NCI-H524 (cell line): ENCODE data around the gene MYO1A.
A peak's percentile ranks its signal among the peaks of the same experiment; 100 is the strongest.

Experiments
- DNase-seq, 2 experiments: peaks; one replicate each; lab custom pipeline; 2025; lab: John Stamatoyannopoulos, UW

MYO1A gene

GRCh38 chr12:57049890-57050289 lies at the start of gene MYO1A:
TSS of gene MYO1A (minus strand) at chr12:57050129. CDS start at chr12:57048323, 1,806 bp downstream.
- no peak for DNase-seq

- DNase-seq = no peak
These were observed 49.3 kb upstream of the MYO1A start for GRCh38 chr12:57099047-57099714.

- peak in 1 of 2 experiments; percentile 33 for DNase-seq
These were observed 48.6 kb upstream of the MYO1A start for GRCh38 chr12:57098546-57098945.

GRCh38 chr12:57097554-57097835 lies 47.6 kb upstream of the MYO1A start:
- no peak for DNase-seq

DNA sequence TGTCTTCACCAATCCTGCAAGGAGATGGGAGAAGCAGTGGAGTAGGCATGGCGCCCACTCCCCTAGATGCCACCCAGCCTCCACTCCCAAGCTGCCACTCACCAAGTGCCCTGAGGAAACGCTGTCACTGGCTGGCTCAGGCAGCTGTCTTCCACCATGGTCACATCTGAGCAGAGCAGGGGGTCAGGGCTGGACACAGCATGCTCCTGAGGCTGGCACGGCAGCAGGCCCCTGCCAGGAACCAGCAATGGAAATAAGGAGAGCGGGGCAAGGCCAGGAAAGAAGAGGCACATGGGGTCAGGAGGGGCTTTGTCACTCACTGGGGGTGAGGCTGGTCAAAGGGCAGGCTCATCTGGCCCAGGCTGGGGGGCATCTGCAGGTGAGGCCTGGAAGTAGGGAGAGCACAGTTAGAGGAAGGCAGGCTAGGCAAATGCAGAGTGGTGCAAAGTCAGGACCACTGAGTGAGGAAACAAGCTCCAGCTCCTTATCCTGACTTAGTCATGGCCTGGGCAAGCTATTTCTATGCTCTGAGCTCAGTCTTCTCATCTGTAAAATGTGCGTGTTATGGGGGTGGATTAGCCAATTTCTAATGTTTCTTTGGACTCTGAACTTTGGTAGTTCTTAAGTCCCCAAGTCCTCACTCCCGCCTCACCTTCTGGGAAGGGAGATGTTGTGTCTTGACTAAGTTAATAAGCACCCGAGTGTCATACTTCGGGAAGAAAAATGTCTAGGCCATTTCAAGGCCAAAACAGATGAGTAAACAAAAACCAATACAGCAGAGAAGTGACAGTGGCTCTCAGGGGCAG lies 47.0 kb upstream of the MYO1A start:
- DNase-seq = no peak

GRCh38 chr12:57096099-57096572 lies 46.2 kb upstream of the MYO1A start:
- DNase-seq = no peak

DNA sequence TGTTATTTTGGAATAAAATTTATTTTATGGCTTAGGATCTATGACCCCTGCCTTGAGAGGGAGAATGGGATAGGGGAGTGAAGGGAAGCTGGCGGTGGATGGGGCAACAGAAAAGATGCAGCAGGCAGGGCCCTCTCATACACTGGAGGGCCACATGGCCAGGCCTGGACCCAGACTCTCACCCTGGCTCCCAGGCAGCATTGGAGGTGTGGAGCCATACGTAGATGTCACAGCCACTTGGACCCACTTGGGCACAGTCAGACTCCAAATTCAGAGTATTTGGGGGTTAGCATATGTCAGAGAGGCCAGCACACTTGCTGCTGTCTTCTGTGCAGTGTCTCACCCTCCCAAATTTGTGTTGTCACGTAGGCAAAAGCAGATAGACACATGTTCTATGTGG lies 45.5 kb upstream of the MYO1A start:
- no peak for DNase-seq

DNA sequence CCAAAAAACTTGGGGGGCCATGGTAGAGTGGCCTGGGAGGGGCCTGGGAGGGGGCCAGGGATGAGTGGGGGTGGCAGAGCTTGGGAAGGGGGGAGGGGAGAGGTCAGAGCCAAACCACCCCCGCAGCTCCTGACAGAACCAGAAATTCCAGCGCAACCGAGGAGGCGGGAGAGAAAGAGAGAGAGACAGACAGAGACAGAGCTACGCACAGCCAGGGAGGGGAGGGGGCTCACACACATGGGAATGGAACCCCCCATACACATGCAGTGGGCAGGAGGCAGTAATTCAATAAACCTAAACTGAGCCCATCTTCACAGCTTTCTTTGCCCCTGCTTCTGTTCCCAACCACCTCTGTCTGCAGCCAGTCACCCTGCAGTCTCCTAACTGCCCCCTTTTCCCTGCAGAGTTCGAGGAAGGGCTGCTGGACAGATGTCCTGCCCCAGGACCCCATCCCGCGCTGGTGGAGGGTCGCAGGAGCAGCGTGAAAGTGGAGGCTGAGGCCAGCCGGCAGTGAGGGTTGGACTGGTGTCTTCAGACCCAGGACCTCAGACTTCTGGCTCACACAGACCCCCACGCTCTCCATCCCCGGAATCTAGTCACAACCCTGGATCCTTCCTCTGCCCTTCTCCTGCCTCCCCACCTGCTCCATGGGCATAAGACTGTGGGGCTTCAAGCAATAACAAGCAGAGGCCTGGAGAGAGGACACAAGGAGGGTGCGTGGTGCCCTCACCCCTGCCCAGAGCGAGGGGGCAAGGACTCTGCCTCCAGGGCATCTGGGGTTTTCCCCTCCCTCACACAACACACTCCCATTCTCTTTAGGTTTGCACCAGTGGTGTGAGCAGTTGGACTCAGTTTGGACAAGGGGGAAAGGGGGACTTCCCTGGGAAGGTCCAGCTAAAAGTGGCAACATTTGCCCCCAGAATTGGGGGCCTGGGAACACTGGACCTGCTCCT lies 44.6 kb upstream of the MYO1A start:
- no peak for DNase-seq

GRCh38 chr12:57093415-57094207 lies 43.7 kb upstream of the MYO1A start:
- no peak for DNase-seq

DNA sequence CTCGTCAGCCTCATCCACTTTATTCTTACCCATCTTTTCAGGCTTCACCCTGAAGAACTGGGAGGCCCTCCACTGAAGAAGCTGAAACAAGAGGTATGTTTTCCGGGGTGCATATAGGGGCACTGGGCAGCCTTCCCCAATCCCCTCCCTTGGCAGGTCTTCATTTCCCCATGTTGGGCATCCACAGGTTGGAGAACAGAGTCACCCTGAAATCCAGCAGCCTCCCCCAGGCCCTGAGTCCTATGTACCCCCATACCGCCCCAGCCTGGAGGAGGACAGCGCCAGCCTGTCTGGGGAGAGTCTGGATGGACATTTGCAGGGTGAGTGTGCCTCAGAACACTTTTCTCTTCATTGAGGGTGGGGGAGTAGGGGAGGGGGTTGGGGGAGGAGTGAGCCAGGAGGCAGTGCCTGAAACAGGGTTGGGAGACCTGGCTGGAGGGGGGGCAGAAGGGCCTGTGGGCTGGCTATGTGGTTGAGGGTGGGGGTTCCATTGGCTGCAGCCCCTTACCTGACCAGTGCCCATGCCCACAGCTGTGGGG lies 43.0 kb upstream of the MYO1A start:
- no peak for DNase-seq

DNA sequence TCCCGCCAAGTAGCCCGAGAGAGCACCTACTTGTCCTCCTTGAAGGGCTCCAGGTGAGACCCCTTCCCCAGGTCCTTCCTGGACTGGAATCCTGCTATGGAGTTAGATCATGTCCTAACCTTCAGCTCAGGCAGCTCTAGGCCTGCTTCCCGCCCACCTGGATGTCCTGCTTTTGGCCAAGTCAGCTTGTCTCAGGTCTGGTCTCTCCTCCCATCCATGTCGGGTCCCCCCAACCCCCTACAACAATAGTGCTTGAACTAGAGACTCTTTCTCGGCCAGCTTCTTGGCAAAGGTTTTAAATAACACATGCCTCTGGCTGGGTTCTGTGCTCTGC lies 42.6 kb upstream of the MYO1A start:
- no peak for DNase-seq

DNA sequence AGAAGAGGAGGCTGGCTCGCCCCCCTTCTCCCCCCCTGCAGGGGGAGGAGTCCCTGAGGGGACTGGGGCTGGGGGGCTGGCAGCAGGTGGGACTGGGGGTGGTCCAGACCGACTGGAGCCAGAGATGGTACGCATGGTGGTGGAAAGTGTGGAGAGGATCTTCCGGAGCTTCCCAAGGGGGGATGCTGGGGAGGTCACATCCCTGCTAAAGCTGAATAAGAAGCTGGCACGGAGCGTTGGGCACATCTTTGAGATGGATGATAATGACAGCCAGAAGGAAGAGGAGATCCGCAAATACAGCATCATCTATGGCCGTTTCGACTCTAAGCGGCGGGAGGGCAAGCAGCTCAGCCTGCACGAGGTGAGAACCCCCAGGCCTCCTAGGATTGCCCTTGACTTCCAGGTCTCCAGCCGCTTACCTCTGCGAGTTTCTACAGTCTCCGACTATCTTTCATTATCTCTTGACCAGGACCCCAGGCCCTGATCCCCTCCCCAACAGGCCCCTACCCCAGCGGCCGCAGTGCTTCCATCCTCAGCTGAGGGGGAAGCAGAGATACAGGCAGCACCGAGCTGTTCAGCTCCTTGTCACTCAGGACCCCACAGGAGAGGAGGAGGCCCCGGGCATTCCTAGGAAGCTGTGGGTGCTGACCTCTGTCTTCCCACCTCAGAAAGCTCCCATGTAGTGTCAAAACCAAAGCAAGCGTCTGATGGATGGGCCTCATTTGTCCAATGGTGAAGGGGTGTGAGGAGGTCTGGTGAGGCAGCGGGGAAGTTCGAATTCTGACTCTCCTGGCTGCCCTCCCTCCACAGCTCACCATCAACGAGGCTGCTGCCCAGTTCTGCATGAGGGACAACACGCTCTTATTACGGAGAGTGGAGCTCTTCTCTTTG lies 42.0 kb upstream of the MYO1A start:
- no peak for DNase-seq

DNA sequence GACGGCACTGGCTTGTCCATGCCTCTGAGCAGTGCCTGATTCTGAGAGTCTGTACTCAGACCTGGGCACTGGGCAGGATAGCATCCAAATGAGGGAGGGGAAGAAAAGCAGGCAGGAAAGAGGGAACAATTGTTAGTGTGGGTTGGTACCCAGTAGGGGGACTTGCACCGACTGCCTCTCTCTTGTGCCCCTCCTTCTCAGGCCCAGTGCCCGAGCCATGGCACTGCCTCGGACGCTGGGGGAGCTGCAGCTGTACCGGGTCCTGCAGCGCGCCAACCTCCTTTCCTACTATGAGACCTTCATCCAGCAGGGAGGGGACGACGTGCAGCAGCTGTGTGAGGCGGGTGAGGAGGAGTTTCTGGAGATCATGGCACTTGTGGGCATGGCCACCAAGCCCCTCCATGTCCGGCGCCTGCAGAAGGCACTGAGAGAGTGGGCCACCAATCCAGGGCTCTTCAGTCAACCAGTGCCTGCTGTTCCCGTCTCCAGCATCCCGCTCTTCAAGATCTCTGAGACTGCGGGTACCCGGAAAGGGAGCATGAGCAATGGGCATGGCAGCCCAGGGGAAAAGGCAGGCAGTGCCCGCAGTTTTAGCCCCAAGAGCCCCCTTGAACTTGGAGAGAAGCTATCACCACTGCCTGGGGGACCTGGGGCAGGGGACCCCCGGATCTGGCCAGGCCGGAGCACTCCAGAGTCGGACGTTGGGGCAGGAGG lies 41.2 kb upstream of the MYO1A start:
- no peak for DNase-seq

GRCh38 chr12:57090490-57090889 lies 40.6 kb upstream of the MYO1A start:
- no peak for DNase-seq

GRCh38 chr12:57089271-57090245 lies 39.6 kb upstream of the MYO1A start:
- DNase-seq = peak in 1 of 2 experiments; percentile 31

DNA sequence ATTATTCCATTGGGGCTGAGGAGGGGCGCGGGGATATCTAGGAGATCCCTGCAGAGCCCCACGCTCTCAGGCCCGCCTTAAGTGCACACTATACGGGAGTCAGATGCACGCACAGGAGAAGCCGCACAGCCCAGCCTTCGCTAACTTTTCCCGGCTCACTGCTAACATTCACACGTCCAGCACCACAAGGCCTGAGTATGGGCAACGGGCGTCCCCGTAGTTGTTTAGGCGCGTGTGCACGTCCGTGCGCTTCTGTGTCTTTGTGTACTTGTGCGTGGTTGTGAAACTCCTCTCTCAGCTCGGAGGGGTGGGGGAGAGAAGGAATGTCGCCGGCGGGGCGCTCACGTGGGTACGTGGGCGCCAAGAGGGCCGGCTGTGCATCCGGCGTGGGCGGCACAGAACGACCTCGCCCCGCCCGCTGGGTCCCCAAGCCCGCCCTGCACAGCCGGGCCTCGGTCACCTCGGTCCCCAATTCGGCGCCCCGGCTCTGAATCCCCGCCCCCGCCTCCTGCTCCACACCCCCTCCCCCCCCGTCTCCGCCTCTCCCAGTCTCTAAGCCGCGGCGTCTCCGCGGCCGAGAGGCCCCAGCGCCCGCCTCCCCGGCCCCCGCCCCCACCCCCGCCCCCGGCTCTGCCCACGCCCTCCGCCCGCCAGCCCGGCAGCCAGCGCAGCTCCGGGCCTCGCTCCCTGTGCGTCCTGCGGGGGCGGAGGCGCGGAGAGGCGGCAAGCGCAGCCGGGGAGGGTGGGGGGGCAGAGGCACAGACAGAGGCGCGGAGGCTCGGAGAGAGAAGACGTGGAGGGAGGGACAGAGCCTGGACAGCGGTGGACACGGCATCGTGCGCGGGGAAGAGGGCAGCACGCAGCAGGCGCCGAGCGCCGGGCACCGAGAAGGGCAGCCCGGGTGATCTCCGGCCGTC lies 38.7 kb upstream of the MYO1A start, which contains the start of gene NAB2:
NAB2 (plus strand) TSS at position 761 of the 917 bp plus-strand sequence. CDS start 158 bp downstream, outside the sequence.
- DNase-seq = peak; percentile 84 to 91

GRCh38 chr12:57087691-57088353 lies 37.9 kb upstream of the MYO1A start:
- peak; percentile 94 to 96 for DNase-seq
